Caco-2 (cell line): ENCODE data around the gene CYP2A13. TPM values are rescaled to one million over a fixed set of nuclear protein-coding genes. Genes with fewer than 3 reads are reported as not detected.
A peak's percentile ranks its signal among the peaks of the same experiment; 100 is the strongest.
"Not testable (repeated sequence)": the region's sequence is repeated elsewhere in the genome, so short reads cannot be mapped to it uniquely, and the experiment has no call there.

Experiments
- BruUV-seq: library from RNA; stranded (reverse); fragments of 400-500 nt; replicated peaks from 2 replicates; lab custom pipeline; 2021; lab: Mats Ljungman, UMichigan
- CTCF ChIA-PET: fragments of 300-600 bp; sonication (Branson Sonifier 250); formaldehyde crosslinking; loops from one replicate; lab custom pipeline; 2022; ENCODE audit warnings: antibody characterized with exemption; lab: Charles Lee
- POLR2A ChIA-PET: fragments of 300-600 bp; sonication (Branson Sonifier 250); formaldehyde crosslinking; loops from one replicate; lab custom pipeline; 2022; ENCODE audit warnings: antibody characterized with exemption; lab: Charles Lee
- DNase-seq, 2 experiments: peaks; one replicate each; pipeline versions ENCODE4 v3.0.0 to v3.0.0-alpha.2; 2020 to 2022
- H3K27me3 ChIP-seq: replicated peaks from 2 replicates; pipeline ENCODE4 v1.6.0; 2011; ENCODE audit warnings: low read length; ENCODE audit not compliant: control insufficient read depth, insufficient read depth
- H3K36me3 ChIP-seq: 2 replicates; pipeline ENCODE4 v1.5.1; 2011; ENCODE audit warnings: low read length; ENCODE audit not compliant: control insufficient read depth, insufficient read depth
- H3K4me1 ChIP-seq: fragments of 250-450 bp; sonication (Bioruptor Pico); 2 replicates; pipeline ENCODE4 v1.5.1; 2020; ENCODE audit warnings: mild to moderate bottlenecking
- H3K4me3 ChIP-seq: 2 replicates; pipeline ENCODE4 v1.5.1; 2011; ENCODE audit warnings: low read depth, mild to moderate bottlenecking, control low read depth, low read length
- H3K9me3 ChIP-seq: fragments of 250-450 bp; sonication (Bioruptor Pico); 2 replicates; pipeline ENCODE4 v1.5.1; 2020; ENCODE audit warnings: mild to moderate bottlenecking, moderate library complexity
- H3K27ac Mint-ChIP-seq: one replicate; pipeline ENCODE4 v1.8.0; 2022; ENCODE audit warnings: mixed read lengths; ENCODE audit not compliant: unreplicated experiment
- H3K27me3 Mint-ChIP-seq: one replicate; pipeline ENCODE4 v1.8.0; 2022; ENCODE audit warnings: mixed read lengths; ENCODE audit not compliant: insufficient read depth, unreplicated experiment
- H3K36me3 Mint-ChIP-seq: one replicate; pipeline ENCODE4 v1.8.0; 2022; ENCODE audit warnings: mild to moderate bottlenecking, mixed read lengths; ENCODE audit not compliant: insufficient read depth, unreplicated experiment
- H3K4me1 Mint-ChIP-seq: one replicate; pipeline ENCODE4 v1.8.0; 2022; ENCODE audit warnings: low read depth, mixed read lengths; ENCODE audit not compliant: unreplicated experiment
- H3K4me3 Mint-ChIP-seq: one replicate; pipeline ENCODE4 v1.8.0; 2022; ENCODE audit warnings: mild to moderate bottlenecking, moderate library complexity, mixed read lengths; ENCODE audit not compliant: unreplicated experiment
- H3K9me3 Mint-ChIP-seq: one replicate; pipeline ENCODE4 v1.8.0; 2022; ENCODE audit warnings: mixed read lengths; ENCODE audit not compliant: unreplicated experiment
- intact Hi-C: fragments of 100-400 bp; cut with micrococcal nuclease; formaldehyde crosslinking; loops from one replicate; pipeline ENCODE4 v1.10.0; 2022; ENCODE audit not compliant: unreplicated experiment
- total RNA-seq: library from RNA; stranded (reverse); gene quantifications from 2 replicates; pipeline ENCODE4 v1.2.3, GENCODE V29; 2022
- TF ChIP-seq, protein P1 (sequence below), 2 experiments: fragments of 200-600 bp in 1 of 2; IDR thresholded peaks; 1 replicate in 1 of 2; 2 replicates in 1 of 2; pipeline versions ENCODE4 v1.5.1 to v1.8.0; 2011 to 2022; ENCODE audit warnings: antibody characterized with exemption in 1 of 2, control low read depth in 1 of 2, inconsistent platforms in 1 of 2, low read depth in 1 of 2, low read length in 1 of 2, mild to moderate bottlenecking in 1 of 2, moderate library complexity in 1 of 2; ENCODE audit not compliant: insufficient read depth in 1 of 2, severe bottlenecking in 1 of 2, unreplicated experiment in 1 of 2

Gene CYP2A13
- total RNA-seq, 1 experiment from 2014 or later, result not detected

DNA sequence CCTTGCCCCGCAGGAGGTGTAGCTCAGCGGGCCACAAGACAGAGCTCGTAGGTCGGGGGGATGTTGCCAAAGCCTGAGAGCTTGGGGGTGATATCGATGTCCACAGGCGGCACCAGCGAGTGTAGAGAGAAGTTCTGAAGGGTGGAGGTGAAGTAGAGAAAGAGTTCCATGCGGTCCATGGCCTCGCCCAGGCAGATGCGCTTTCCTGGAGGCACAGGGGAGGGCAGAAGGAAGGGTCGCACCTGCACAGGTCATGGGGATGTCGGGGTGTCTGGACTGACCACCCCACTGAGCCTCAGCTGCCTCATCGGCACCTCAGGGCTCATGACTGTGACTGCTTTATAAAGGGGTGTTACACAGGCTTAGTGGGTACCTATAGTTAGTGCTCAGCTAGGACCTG lies 37.8 kb upstream of the CYP2A13 start:
- ChIA-PET POLR2A (no interaction called here), CTCF (no interaction called here)
- no peaks in the 10 kb centered on the region for H3K4me1 ChIP-seq
- H3K36me3 ChIP-seq, result no peaks in the 10 kb centered on the region
- Mint-ChIP-seq H3K36me3 (no peaks in the 10 kb centered on the region), H3K27me3 (peaks cover 6% of the 10 kb centered on the region), H3K9me3 (no peaks in the 10 kb centered on the region), H3K27ac (no peak overlapping the region), H3K4me3 (no peak overlapping the region), H3K4me1 (no peaks in the 10 kb centered on the region)
- intact Hi-C loops, result no loop called here
- H3K4me3 ChIP-seq, result no peak overlapping the region
- no TSS peak for BruUV-seq
- no peak for DNase-seq
- TF ChIP-seq, protein P1, sequence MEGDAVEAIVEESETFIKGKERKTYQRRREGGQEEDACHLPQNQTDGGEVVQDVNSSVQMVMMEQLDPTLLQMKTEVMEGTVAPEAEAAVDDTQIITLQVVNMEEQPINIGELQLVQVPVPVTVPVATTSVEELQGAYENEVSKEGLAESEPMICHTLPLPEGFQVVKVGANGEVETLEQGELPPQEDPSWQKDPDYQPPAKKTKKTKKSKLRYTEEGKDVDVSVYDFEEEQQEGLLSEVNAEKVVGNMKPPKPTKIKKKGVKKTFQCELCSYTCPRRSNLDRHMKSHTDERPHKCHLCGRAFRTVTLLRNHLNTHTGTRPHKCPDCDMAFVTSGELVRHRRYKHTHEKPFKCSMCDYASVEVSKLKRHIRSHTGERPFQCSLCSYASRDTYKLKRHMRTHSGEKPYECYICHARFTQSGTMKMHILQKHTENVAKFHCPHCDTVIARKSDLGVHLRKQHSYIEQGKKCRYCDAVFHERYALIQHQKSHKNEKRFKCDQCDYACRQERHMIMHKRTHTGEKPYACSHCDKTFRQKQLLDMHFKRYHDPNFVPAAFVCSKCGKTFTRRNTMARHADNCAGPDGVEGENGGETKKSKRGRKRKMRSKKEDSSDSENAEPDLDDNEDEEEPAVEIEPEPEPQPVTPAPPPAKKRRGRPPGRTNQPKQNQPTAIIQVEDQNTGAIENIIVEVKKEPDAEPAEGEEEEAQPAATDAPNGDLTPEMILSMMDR (IDR thresholded peaks at IDR 0.05; ENCODE audit: insufficient read depth in 1 of 2, low read depth in 1 of 2, low read length in 1 of 2, severe bottlenecking in 1 of 2, unreplicated experiment in 1 of 2), result no peak
- no peaks in the 10 kb centered on the region for H3K9me3 ChIP-seq
- no peaks in the 10 kb centered on the region for H3K27me3 ChIP-seq

DNA sequence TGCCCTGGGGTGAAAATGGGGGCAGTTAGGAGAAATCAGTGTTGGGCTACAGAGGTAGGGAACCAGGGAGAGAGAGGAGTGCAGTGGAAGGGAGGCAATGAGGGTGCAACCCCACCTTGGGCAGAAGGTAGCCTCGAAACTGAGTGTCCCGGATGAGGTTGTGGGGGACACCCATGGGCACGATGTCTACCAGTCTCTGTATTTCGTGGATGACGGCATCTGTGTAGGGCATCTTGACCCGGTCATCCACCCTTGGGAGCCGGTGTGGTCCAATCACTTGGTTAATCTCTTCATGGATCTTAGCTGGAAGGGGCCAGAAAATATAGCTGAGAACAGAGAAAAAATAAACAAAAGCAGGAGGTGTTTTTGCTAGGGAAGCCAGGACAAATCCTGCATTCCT lies 36.1 kb upstream of the CYP2A13 start:
- POLR2A ChIA-PET, result interaction anchor here (0.7 kb wide), 1 partner anchor 29 kb away, joined by 5 read pairs; no protein-coding TSS in a partner anchor
- CTCF ChIA-PET, result not testable (repeated sequence)

DNA sequence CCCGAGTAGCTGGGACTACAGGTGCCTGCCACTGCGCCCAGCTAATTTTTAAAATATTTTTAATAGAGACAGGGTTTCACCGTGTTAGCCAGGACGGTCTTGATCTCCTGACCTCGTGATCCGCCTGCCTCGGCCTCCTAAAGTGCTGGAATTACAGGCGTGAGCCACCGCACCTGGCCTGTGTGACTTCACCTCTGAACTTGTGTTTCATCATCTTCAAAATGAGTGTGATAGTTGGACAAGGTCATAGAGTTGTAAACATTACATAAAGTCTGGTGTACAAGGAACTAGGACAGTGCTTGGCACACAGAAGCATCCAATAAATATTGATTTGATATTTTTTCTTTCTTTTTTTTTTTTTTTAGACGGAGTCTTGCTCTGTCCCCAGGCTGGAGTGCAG lies 34.9 kb upstream of the CYP2A13 start:
- CTCF ChIA-PET, intact Hi-C loops, H3K27ac Mint-ChIP-seq, H3K4me3 ChIP-seq, H3K36me3 ChIP-seq, H3K36me3 Mint-ChIP-seq, H3K9me3 ChIP-seq, POLR2A ChIA-PET, BruUV-seq, H3K4me3 Mint-ChIP-seq, H3K4me1 ChIP-seq, H3K9me3 Mint-ChIP-seq, H3K27me3 ChIP-seq, DNase-seq, H3K4me1 Mint-ChIP-seq: not testable (repeated sequence)
- H3K27me3 Mint-ChIP-seq, result peaks cover 12% of the 10 kb centered on the region

More for the DNA sequence above, 36.1 kb upstream of the CYP2A13 start:
- H3K4me1 Mint-ChIP-seq, BruUV-seq, H3K4me3 Mint-ChIP-seq, H3K27me3 Mint-ChIP-seq, H3K9me3 ChIP-seq, H3K36me3 ChIP-seq, DNase-seq, H3K4me3 ChIP-seq, H3K27me3 ChIP-seq, H3K4me1 ChIP-seq, intact Hi-C loops, H3K36me3 Mint-ChIP-seq, H3K27ac Mint-ChIP-seq, H3K9me3 Mint-ChIP-seq: not testable (repeated sequence)

DNA sequence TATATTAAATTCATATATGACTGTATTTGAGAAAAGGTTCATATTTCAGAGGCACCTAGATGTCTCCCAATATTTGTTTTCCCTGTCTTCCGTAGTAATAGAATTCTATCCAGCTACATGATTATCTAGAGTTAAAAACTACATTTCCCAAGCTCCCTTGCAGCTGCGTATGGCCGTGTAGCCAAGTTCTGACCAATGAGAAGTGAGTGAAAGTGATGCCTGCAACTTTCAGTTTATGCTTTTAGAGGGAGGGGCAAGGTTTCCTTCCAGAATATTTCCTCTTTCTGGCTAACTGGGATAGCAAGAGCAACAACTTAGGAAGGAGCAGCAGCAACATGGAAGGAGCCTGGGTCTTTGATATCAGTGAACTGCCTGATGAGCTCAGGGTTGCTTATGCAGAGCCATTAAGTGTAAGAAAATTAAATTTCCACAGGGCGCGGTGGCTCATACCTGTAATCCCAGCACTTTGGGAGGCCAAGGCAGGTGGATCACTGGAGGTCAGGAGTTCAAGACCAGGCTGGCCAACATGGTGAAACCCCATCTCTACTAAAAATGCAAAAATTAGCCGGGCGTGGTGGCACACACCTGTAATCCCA lies 23.2 kb upstream of the CYP2A13 start:
- H3K9me3 ChIP-seq, result no peaks in the 10 kb centered on the region
- DNase-seq, result peak in 1 of 2 experiments; percentile 32
- H3K4me3 ChIP-seq, result no peak overlapping the region
- H3K9me3 Mint-ChIP-seq, result peaks cover 7% of the 10 kb centered on the region
- H3K27me3 ChIP-seq, result no peaks in the 10 kb centered on the region; the same call in 1 of the 2 replicates
- no peaks in the 10 kb centered on the region; the same call in 1 of the 2 replicates for H3K4me1 ChIP-seq
- H3K36me3 ChIP-seq, result no peaks in the 10 kb centered on the region
- intact Hi-C loops, result no loop called here
- BruUV-seq, result no TSS peak
- no peaks in the 10 kb centered on the region for H3K36me3 Mint-ChIP-seq
- no peak overlapping the region for H3K27ac Mint-ChIP-seq
- H3K4me1 Mint-ChIP-seq, result no peaks in the 10 kb centered on the region
- no peak overlapping the region for H3K4me3 Mint-ChIP-seq
- H3K27me3 Mint-ChIP-seq, result peaks cover 8% of the 10 kb centered on the region
- ChIA-PET CTCF (interaction anchor here (0.8 kb wide), 1 partner anchor 266 kb away, joined by 3 read pairs; the partner anchor contains the start of gene EGLN2), POLR2A (interaction anchor here (0.5 kb wide), 1 partner anchor 53 kb away, joined by 4 read pairs; no protein-coding TSS in a partner anchor)
- TF ChIP-seq, protein P1 (IDR thresholded peaks at IDR 0.05; ENCODE audit: insufficient read depth in 1 of 2, low read depth in 1 of 2, low read length in 1 of 2, severe bottlenecking in 1 of 2, unreplicated experiment in 1 of 2), result no peak
